HG02678 (cell line): Measurements from ENCODE around the gene CYP2J2.
"Not testable (repeated sequence)": the region's sequence is repeated elsewhere in the genome, so short reads cannot be mapped to it uniquely, and the experiment has no call there.

Experiments used
- ATAC-seq: cut with Tn5 transposase; IDR thresholded peaks from one replicate; pipeline ENCODE4 v1.9.1; 2021; ENCODE audit warnings: mild to moderate bottlenecking, moderate library complexity; ENCODE audit not compliant: unreplicated experiment

The CYP2J2 gene

DNA sequence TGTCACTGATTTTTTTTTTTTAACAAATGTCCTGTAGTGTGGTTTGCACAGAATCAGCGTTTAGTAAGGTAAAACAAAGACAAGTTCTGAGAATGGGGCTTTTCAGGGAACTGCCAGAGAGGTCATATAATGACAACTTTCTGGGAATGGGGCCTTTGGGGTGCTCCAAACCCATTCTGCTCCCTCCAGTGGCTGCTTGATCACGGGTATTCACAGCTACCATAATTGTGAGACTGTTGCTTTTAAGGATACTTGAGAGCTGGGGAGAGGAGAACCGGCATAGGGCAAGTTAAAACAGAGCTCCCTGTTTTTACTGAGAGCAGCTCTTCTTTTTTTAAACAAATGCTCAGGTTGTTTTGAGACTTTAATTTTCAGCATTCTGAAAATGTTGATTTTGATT lies 48.2 kb downstream of the CYP2J2 start:
- no peak for ATAC-seq

- ATAC-seq, result no peak
Observed at GRCh38 chr1:59877108-59877682, 49.4 kb downstream of the CYP2J2 start.

DNA sequence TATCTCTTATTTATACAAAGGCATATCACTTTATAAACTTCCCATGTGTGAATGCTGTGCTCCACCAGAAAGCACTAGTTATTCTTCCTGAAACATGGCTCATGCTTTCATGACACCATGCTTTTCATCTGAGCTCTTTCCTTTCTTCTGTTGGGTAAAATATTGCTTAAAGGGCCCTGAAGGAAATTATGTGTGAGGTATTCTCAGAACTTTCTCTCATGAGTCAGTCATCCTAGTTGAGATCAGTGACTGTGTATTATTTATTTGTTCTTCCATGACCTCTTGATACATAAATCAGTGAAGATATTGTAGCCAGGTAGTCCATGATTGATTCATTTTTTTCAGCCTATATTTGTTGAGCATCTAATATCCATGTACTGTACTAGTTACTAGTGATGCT lies 54.8 kb downstream of the CYP2J2 start:
- ATAC-seq, result no peak

GRCh38 chr1:59866462-59866861 lies 60.1 kb downstream of the CYP2J2 start:
- no peak for ATAC-seq

DNA sequence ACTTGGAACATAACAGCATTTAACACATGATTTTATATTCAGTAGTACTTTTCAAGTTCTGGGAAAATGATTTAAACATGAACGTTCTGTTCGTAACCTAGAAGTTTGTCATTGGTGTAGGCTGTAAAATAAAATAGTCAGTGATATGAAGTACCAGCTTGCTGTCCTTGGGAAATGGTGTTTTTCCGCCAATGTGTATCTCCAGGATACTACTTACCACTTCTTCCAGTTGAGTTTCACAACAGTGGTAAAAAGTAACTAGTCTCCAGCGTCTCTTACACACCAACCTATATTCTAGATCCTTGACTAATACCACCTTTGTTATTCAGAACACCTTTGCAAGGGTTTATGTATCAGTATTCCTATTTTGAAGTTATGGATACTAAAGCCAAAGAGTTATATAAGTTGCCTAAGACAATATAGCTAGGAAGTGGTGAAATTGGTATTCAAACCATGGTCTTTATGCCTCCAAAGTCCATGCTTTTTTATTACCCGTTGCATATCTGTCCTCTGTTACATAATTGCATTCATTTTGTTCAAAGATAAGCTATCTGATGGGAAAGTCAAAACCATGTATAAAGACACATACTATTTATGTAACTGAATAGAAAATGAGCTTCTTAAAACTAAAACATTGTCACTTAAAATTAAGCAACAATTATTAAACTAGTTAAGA lies 68.8 kb downstream of the CYP2J2 start:
- no peak for ATAC-seq

- no peak for ATAC-seq
Observed at GRCh38 chr1:59856725-59857338, 69.7 kb downstream of the CYP2J2 start.

DNA sequence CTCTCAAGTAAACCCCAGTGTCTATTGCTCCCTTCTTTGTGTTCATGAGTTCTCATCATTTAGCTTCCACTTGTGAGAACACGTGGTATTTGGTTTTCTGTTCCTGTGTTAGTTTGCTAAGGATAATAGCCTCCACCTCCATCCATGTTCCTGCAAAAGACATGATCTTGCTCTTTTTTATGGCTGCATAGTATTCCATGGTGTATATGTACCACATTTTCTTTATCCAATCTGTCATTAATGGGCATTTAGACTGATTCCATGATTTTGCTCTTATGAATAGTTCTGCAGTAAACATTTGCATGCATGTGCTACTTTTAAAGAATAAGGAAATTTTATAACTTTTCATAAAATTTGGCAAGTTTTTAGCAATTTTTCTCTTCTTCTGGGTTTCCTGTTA lies 71.3 kb downstream of the CYP2J2 start:
- ATAC-seq, result not testable (repeated sequence)

GRCh38 chr1:59852117-59852516 lies 74.5 kb downstream of the CYP2J2 start:
- no peak for ATAC-seq

- ATAC-seq, result no peak
Observed at GRCh38 chr1:59846895-59847282, 79.7 kb downstream of the CYP2J2 start.

- ATAC-seq, result no peak
Observed at GRCh38 chr1:59846209-59846894, 80.2 kb downstream of the CYP2J2 start.

GRCh38 chr1:59845091-59845490 lies 81.5 kb downstream of the CYP2J2 start:
- ATAC-seq, result no peak
